IMR-90 (cell line): ENCODE results near the gene HCRTR2. TPM values are rescaled to one million over a fixed set of nuclear protein-coding genes. Genes with fewer than 3 reads are reported as not detected.
A peak's percentile ranks its signal among the peaks of the same experiment; 100 is the strongest.
"Not testable (repeated sequence)": the region's sequence is repeated elsewhere in the genome, so short reads cannot be mapped to it uniquely, and the experiment has no call there.

ENCODE experiments used
- ATAC-seq: fragments of 200-7000 bp; cut with Tn5 transposase; 2 replicates; pipeline ENCODE4 v1.9.1; 2020; ENCODE audit warnings: low read depth, mild to moderate bottlenecking, moderate library complexity
- BruUV-seq: library from RNA; stranded (reverse); fragments of 400-500 nt; replicated peaks from 2 replicates; lab custom pipeline; 2021; lab: Mats Ljungman, UMichigan
- CTCF ChIA-PET: fragments of 300-600 bp; formaldehyde crosslinking; extraction: SDS; loops from one replicate; lab custom pipeline; 2021; ENCODE audit warnings: antibody characterized with exemption; lab: Yijun Ruan, JAX
- POLR2A ChIA-PET: fragments of 300-600 bp; sonication (Branson Sonifier 250); formaldehyde crosslinking; loops from one replicate; lab custom pipeline; 2022; ENCODE audit warnings: antibody characterized with exemption; ENCODE audit not compliant: unreplicated experiment; lab: Charles Lee
- DNase-seq: peaks from one replicate; pipeline ENCODE4 v3.0.0; 2013
- H2AFZ ChIP-seq: replicated peaks from 2 replicates; pipeline ENCODE3; 2013; ENCODE audit warnings: low read length, mild to moderate bottlenecking; ENCODE audit not compliant: poor library complexity
- H2AK5ac ChIP-seq: 2 replicates; pipeline ENCODE4 v1.6.1; 2013; ENCODE audit warnings: low read depth, low read length, inconsistent platforms
- H2AK9ac ChIP-seq: replicated peaks from 2 replicates; pipeline ENCODE3; 2013; ENCODE audit warnings: mild to moderate bottlenecking, low read depth, low read length, moderate library complexity; ENCODE audit not compliant: poor library complexity
- H2BK120ac ChIP-seq: 2 replicates; pipeline ENCODE4 v1.6.1; 2013; ENCODE audit warnings: low read depth, low read length, inconsistent platforms
- H2BK15ac ChIP-seq: 3 replicates; pipeline ENCODE4 v1.6.1; 2013; ENCODE audit warnings: low read depth, low read length, inconsistent platforms
- H2BK20ac ChIP-seq: 2 replicates; pipeline ENCODE4 v1.6.1; 2013; ENCODE audit warnings: low read depth, mild to moderate bottlenecking, inconsistent platforms, low read length, moderate library complexity
- H2BK5ac ChIP-seq: 2 replicates; pipeline ENCODE4 v1.6.1; 2013; ENCODE audit warnings: mild to moderate bottlenecking, low read depth, low read length, inconsistent platforms; ENCODE audit not compliant: poor library complexity, severe bottlenecking
- H3K14ac ChIP-seq: replicated peaks from 2 replicates; pipeline ENCODE4 v1.6.1; 2013; ENCODE audit warnings: low read depth, low read length, inconsistent platforms
- H3K18ac ChIP-seq: 2 replicates; pipeline ENCODE4 v1.6.1; 2013; ENCODE audit warnings: low read depth, low read length, control low read depth
- H3K23ac ChIP-seq: 2 replicates; pipeline ENCODE4 v1.6.1; 2013; ENCODE audit warnings: low read depth, low read length, inconsistent platforms
- H3K27ac ChIP-seq: 2 replicates; pipeline ENCODE4 v1.5.1; 2013; ENCODE audit warnings: mild to moderate bottlenecking, control low read depth, low read length; ENCODE audit not compliant: insufficient read depth
- H3K27me3 ChIP-seq: 2 replicates; pipeline ENCODE4 v1.6.1; 2013; ENCODE audit warnings: low read length; ENCODE audit not compliant: control insufficient read depth, insufficient read depth
- H3K36me3 ChIP-seq: 2 replicates; pipeline ENCODE4 v1.6.1; 2013; ENCODE audit warnings: low read length, mixed read lengths; ENCODE audit not compliant: control insufficient read depth, insufficient read depth
- H3K4ac ChIP-seq: 2 replicates; pipeline ENCODE4 v1.6.1; 2013; ENCODE audit warnings: low read depth, low read length, inconsistent platforms
- H3K4me1 ChIP-seq: 2 replicates; pipeline ENCODE4 v1.6.1; 2013; ENCODE audit warnings: low read length, mixed read lengths; ENCODE audit not compliant: control insufficient read depth, insufficient read depth
- H3K4me2 ChIP-seq: 2 replicates; pipeline ENCODE4 v1.6.1; 2013; ENCODE audit warnings: low read depth, mild to moderate bottlenecking, control low read depth, low read length, moderate library complexity
- H3K4me3 ChIP-seq: 2 replicates; pipeline ENCODE4 v1.5.1; 2013; ENCODE audit warnings: low read depth, mild to moderate bottlenecking, control low read depth, low read length, moderate library complexity; ENCODE audit not compliant: insufficient read depth
- H3K56ac ChIP-seq: 2 replicates; pipeline ENCODE4 v1.6.1; 2013; ENCODE audit warnings: low read length, inconsistent platforms; ENCODE audit not compliant: insufficient read depth; ENCODE audit errors: extremely low read depth
- H3K79me1 ChIP-seq, 2 experiments: 2 replicates each; pipeline ENCODE4 v1.6.1; 2013; ENCODE audit warnings: low read length in 2 of 2, inconsistent platforms in 1 of 2, low read depth in 1 of 2
- H3K9ac ChIP-seq: 2 replicates; pipeline ENCODE4 v1.6.1; 2013; ENCODE audit warnings: low read depth, low read length, control low read depth
- H3K9me1 ChIP-seq: 2 replicates; pipeline ENCODE4 v1.6.1; 2013; ENCODE audit warnings: low read length, inconsistent platforms; ENCODE audit not compliant: insufficient read depth
- H3K9me3 ChIP-seq: 2 replicates; pipeline ENCODE4 v1.6.1; 2013; ENCODE audit warnings: low read length; ENCODE audit not compliant: control insufficient read depth, insufficient read depth
- H4K20me1 ChIP-seq: 2 replicates; pipeline ENCODE4 v1.6.1; 2013; ENCODE audit warnings: low read length, inconsistent platforms; ENCODE audit not compliant: insufficient read depth
- H4K5ac ChIP-seq: 2 replicates; pipeline ENCODE4 v1.6.1; 2013; ENCODE audit warnings: mild to moderate bottlenecking, low read depth, low read length, control low read depth
- H4K8ac ChIP-seq, 2 experiments: 2 replicates each; pipeline ENCODE4 v1.6.1; 2013; ENCODE audit warnings: low read depth in 2 of 2, low read length in 2 of 2, control low read depth in 1 of 2, inconsistent platforms in 1 of 2
- H4K91ac ChIP-seq: 2 replicates; pipeline ENCODE4 v1.6.1; 2013; ENCODE audit warnings: low read depth, low read length, inconsistent platforms; ENCODE audit not compliant: insufficient read depth
- CEBPB ChIP-seq: IDR thresholded peaks from 2 replicates; pipeline ENCODE4 v1.6.1; 2012; ENCODE audit warnings: low read depth, low read length, improper control_type of control experiment
- MAFK ChIP-seq: IDR thresholded peaks from 2 replicates; pipeline ENCODE4 v1.6.1; 2012; ENCODE audit warnings: low read depth, low read length, improper control_type of control experiment
- MXI1 ChIP-seq: IDR thresholded peaks from 2 replicates; pipeline ENCODE4 v1.6.1; 2012; ENCODE audit warnings: low read depth, mild to moderate bottlenecking, low read length, moderate library complexity, borderline replicate concordance
- SMC3 ChIP-seq: fragments of 150-350 bp; IDR thresholded peaks from 2 replicates; pipeline ENCODE4 v1.6.1; 2016; ENCODE audit warnings: low read depth, mild to moderate bottlenecking, antibody characterized with exemption, low read length, moderate library complexity
- WGBS, 2 experiments: methylation state at CpG; one replicate each; pipeline versions ENCODE4 v1.1.5 to v1.1.7; 2013; ENCODE audit warnings: missing lambda C conversion rate in 2 of 2; ENCODE audit not compliant: insufficient read length in 1 of 2; ENCODE audit errors: extremely low coverage in 2 of 2; 5-methylcytosine and 5-hydroxymethylcytosine counted together
- dilution Hi-C: fragments of 300-500 bp; cut with HindIII; formaldehyde crosslinking; loops from one replicate; pipeline ENCODE4 v1.14.3; 2018; ENCODE audit warnings: low sequenced_read_pairs; ENCODE audit not compliant: unreplicated experiment
- in situ Hi-C: fragments of 300-500 bp; cut with MboI; formaldehyde crosslinking; loops from 3 replicates; pipeline ENCODE4 v1.14.3; 2019; ENCODE audit warnings: low sequenced_read_pairs, inconsistent platforms, mixed read lengths
- intact Hi-C: fragments of 100-400 bp; cut with micrococcal nuclease; formaldehyde crosslinking; loops from 2 replicates; pipeline ENCODE4 v1.10.0; 2022
- polyA plus RNA-seq, 3 experiments: library from polyadenylated mRNA; depleted of rRNA; stranded (reverse); fragments of >200 nt; gene quantifications; 2 replicates each; pipeline ENCODE4 v1.2.3, GENCODE V29; 2012; ENCODE audit warnings: low replicate concordance in 1 of 3
- total RNA-seq: library from RNA; depleted of rRNA; stranded (reverse); fragments of >200 nt; gene quantifications from 2 replicates; pipeline ENCODE4 v1.2.3, GENCODE V29; 2012

The HCRTR2 gene
- total and polyA plus RNA-seq, 2 of the 4 experiments (the other 2 are of a cell fraction), result not detected

DNA sequence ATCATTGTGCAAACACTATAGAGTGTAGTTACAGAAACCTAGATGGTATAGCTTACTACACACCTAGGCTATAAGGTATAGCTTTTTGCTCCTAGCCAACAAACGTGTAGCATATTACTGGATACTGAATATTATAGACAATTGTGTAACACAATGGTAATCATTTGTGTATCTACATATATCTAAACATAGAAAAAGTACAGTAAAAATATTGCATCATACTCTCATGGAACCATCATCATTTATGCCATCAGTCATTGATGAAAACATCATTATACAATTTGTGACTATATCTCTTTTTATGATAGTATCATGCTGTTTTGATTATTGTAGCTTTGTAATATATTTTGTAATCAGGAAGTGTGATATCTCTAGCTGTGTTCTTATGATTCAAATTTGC lies 21.0 kb upstream of the HCRTR2 start:
- no peak overlapping the region for H3K18ac ChIP-seq
- WGBS, 2 experiments, result no CpG with 5 or more reads among the region's 1 CpG

DNA sequence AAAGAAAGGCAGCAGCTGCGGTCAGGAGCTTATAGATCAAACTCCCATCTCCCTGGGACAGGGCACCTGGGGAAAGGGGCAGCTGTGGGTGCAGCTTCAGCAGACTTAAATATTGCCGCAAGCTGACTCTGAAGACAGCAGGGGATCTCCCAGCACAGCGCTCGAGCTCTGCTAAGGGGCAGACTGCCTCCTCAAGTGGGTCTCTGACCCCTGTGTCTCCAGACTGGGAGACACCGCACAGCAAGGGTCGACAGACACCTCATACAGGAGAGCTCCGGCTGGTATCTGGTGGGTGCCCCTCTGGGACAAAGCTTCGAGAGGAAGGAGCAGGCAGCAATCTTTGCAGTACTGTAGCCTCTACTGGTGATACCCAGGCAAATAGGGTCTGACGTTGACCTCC lies 15.5 kb upstream of the HCRTR2 start:
- H3K36me3 ChIP-seq, H2BK120ac ChIP-seq, H4K8ac ChIP-seq, H3K27me3 ChIP-seq, H4K5ac ChIP-seq, H3K79me1 ChIP-seq, H2BK20ac ChIP-seq, H3K4me3 ChIP-seq, H3K23ac ChIP-seq, H4K20me1 ChIP-seq, H3K18ac ChIP-seq, POLR2A ChIA-PET, H3K9me3 ChIP-seq, dilution Hi-C loops, DNase-seq, H4K91ac ChIP-seq, H3K56ac ChIP-seq, H3K27ac ChIP-seq, H2AFZ ChIP-seq, H3K4me2 ChIP-seq, in situ Hi-C loops, H2BK5ac ChIP-seq, H2BK15ac ChIP-seq, CTCF ChIA-PET, H2AK5ac ChIP-seq, H2AK9ac ChIP-seq, ATAC-seq, H3K4ac ChIP-seq, intact Hi-C loops, H3K4me1 ChIP-seq, H3K9me1 ChIP-seq, BruUV-seq, H3K9ac ChIP-seq, H3K14ac ChIP-seq: not testable (repeated sequence)
- 88% methylated on average over 4 of the region's 9 CpGs; no CpG with 5 or more reads in 1 of the 2 experiments for WGBS, 2 experiments

More for the DNA sequence above, 21.0 kb upstream of the HCRTR2 start:
- in situ Hi-C loops, result no loop called here
- Histone ChIP-seq H3K36me3 (no peaks in the 10 kb centered on the region), H4K8ac (no peak overlapping the region), H4K20me1 (no peaks in the 10 kb centered on the region), H2AK5ac (no peak overlapping the region), H4K5ac (no peak overlapping the region), H3K23ac (no peak overlapping the region), H2BK120ac (no peak overlapping the region), H2AFZ (no peak overlapping the region), H3K4me1 (no peaks in the 10 kb centered on the region), H3K9ac (no peak overlapping the region), H2BK20ac (no peak overlapping the region), H3K9me1 (no peaks in the 10 kb centered on the region), H3K27ac (no peak overlapping the region), H3K79me1 (no peaks in the 10 kb centered on the region), H2BK5ac (no peak overlapping the region), H3K4ac (no peak overlapping the region), H4K91ac (no peak overlapping the region), H3K14ac (no peak overlapping the region), H2BK15ac (no peak overlapping the region), H3K4me2 (no peak overlapping the region), H3K4me3 (no peak overlapping the region), H3K56ac (no peak overlapping the region), H3K9me3 (no peaks in the 10 kb centered on the region), H3K27me3 (no peaks in the 10 kb centered on the region), H2AK9ac (no peak overlapping the region)
- intact Hi-C loops, result loop anchor here (5.0 kb wide), 1 partner anchor 1171 kb away; no protein-coding TSS in a partner anchor
- TF ChIP-seq CEBPB (peak; percentile 59), SMC3 (no peak), MXI1 (no peak), MAFK (no peak)
- ATAC-seq (no peak), DNase-seq (no peak)
- dilution Hi-C loops, result no loop called here
- CTCF ChIA-PET, result interaction anchor here (0.6 kb wide), 1 partner anchor 46 kb away, joined by 3 read pairs; no protein-coding TSS in a partner anchor
- POLR2A ChIA-PET, result no interaction called here
- BruUV-seq, result no TSS peak
